HCT116 (cell line): ENCODE data around the gene DDN. TPM values are rescaled to one million over a fixed set of nuclear protein-coding genes. Genes with fewer than 3 reads are reported as not detected.

Source experiments
- ATAC-seq: fragments of 200-7000 bp; cut with Tn5 transposase; 2 replicates; pipeline ENCODE4 v1.9.1; 2020; ENCODE audit warnings: mild to moderate bottlenecking, moderate library complexity
- BruUV-seq: library from RNA; stranded (reverse); fragments of 400-500 nt; replicated peaks from 2 replicates; lab custom pipeline; 2021; lab: Mats Ljungman, UMichigan
- CTCF ChIA-PET: fragments of 300-600 bp; sonication (Branson Sonifier 250); formaldehyde crosslinking; loops from one replicate; lab custom pipeline; 2021; ENCODE audit warnings: antibody characterized with exemption; lab: Charles Lee
- POLR2A ChIA-PET: fragments of 300-600, 350-600 bp; sonication (Branson Sonifier 250); formaldehyde crosslinking; loops from one replicate; lab custom pipeline; 2021; ENCODE audit warnings: antibody characterized with exemption; lab: Charles Lee
- RAD21 ChIA-PET, 2 experiments: fragments of 300-600 bp; sonication (Branson Sonifier 250); formaldehyde crosslinking; loops; one replicate each; lab custom pipeline; 2023; ENCODE audit warnings: low total read pairs in 2 of 2; ENCODE audit not compliant: uncharacterized antibody in 2 of 2, unreplicated experiment in 2 of 2, low non-redundant PET in 1 of 2; lab: Charles Lee
- DNase-seq: peaks from one replicate; pipeline ENCODE4 v3.0.0-alpha.2; 2010; ENCODE audit warnings: low read depth, low spot score
- H2AFZ ChIP-seq: fragments of 200-600 bp; shearing (Covaris generic), sonication (generic); 2 replicates; pipeline ENCODE4 v1.6.1; 2017; ENCODE audit warnings: low read depth, mixed run types, mixed read lengths, antibody characterized with exemption, low read length; ENCODE audit not compliant: poor library complexity, severe bottlenecking
- H3K27ac ChIP-seq: 2 replicates; pipeline ENCODE4 v1.5.1; 2012; ENCODE audit warnings: low read depth, low read length
- H3K27me3 ChIP-seq: fragments of 200-600 bp; sonication (generic); 2 replicates; pipeline ENCODE4 v1.6.1; 2016; ENCODE audit warnings: mixed run types, low read length, mixed read lengths; ENCODE audit not compliant: insufficient read depth
- H3K36me3 ChIP-seq, 2 experiments: fragments of 200-500 bp in 1 of 2; fragments of 200-600 bp in 1 of 2; sonication (Bioruptor generic) in 1 of 2; sonication (generic) in 1 of 2; 2 replicates each; pipeline versions ENCODE4 v1.5.1 to v1.6.1; 2014 to 2016; ENCODE audit warnings: low read length in 2 of 2, inconsistent platforms in 1 of 2, mixed read lengths in 1 of 2, mixed run types in 1 of 2; ENCODE audit not compliant: insufficient read depth in 2 of 2, control insufficient read depth in 1 of 2
- H3K4me1 ChIP-seq, 2 experiments: fragments of 200-600 bp in 1 of 2; sonication (generic) in 1 of 2; 2 replicates each; pipeline versions ENCODE4 v1.5.1 to v1.6.1; 2012 to 2017; ENCODE audit warnings: low read length in 2 of 2, inconsistent platforms in 1 of 2, mild to moderate bottlenecking in 1 of 2, mixed read lengths in 1 of 2, mixed run types in 1 of 2, moderate library complexity in 1 of 2; ENCODE audit not compliant: insufficient read depth in 2 of 2, control insufficient read depth in 1 of 2
- H3K4me2 ChIP-seq: fragments of 200-600 bp; sonication (generic); 2 replicates; pipeline ENCODE4 v1.6.1; 2017; ENCODE audit warnings: mixed run types, low read length, mixed read lengths
- H3K4me3 ChIP-seq, 2 experiments: fragments of 200-600 bp in 1 of 2; sonication (generic) in 1 of 2; replicated peaks in 1 of 2; 2 replicates each; pipeline ENCODE4 v1.5.1; 2011 to 2016; ENCODE audit warnings: low read length in 2 of 2, control low read depth in 1 of 2, low read depth in 1 of 2, mild to moderate bottlenecking in 1 of 2, mixed read lengths in 1 of 2, mixed run types in 1 of 2
- H3K79me2 ChIP-seq: fragments of 200-600 bp; sonication (generic); 2 replicates; pipeline ENCODE4 v1.6.1; 2017; ENCODE audit warnings: mild to moderate bottlenecking, mixed run types, low read length, moderate library complexity, mixed read lengths; ENCODE audit not compliant: insufficient read depth
- H3K9ac ChIP-seq: fragments of 200-600 bp; sonication (generic); 2 replicates; pipeline ENCODE4 v1.6.1; 2016; ENCODE audit warnings: low read length, mixed read lengths
- H3K9me2 ChIP-seq: fragments of 200-600 bp; sonication (generic), shearing (Covaris generic); 2 replicates; pipeline ENCODE4 v1.6.1; 2017; ENCODE audit warnings: mixed run types, mild to moderate bottlenecking, moderate library complexity; ENCODE audit not compliant: insufficient read depth
- H3K9me3 ChIP-seq, 2 experiments: fragments of 200-500 bp in 1 of 2; fragments of 200-600 bp in 1 of 2; sonication (Bioruptor generic) in 1 of 2; sonication (generic) in 1 of 2; 2 replicates each; pipeline ENCODE4 v1.6.1; 2014 to 2017; ENCODE audit warnings: low read length in 2 of 2, mixed read lengths in 2 of 2, inconsistent platforms in 1 of 2, low read depth in 1 of 2, mild to moderate bottlenecking in 1 of 2, mixed run types in 1 of 2, moderate library complexity in 1 of 2; ENCODE audit not compliant: control insufficient read depth in 1 of 2, insufficient read depth in 1 of 2
- H4K20me1 ChIP-seq: fragments of 200-600 bp; sonication (generic), shearing (Covaris generic); 2 replicates; pipeline ENCODE4 v1.6.1; 2017; ENCODE audit warnings: mixed run types, mild to moderate bottlenecking, moderate library complexity; ENCODE audit not compliant: insufficient read depth
- CBX3 ChIP-seq: IDR thresholded peaks from 2 replicates; pipeline ENCODE4 v1.6.1; 2012; ENCODE audit warnings: low read depth
- EGR1 ChIP-seq: IDR thresholded peaks from 2 replicates; pipeline ENCODE4 v1.6.1; 2012; ENCODE audit warnings: low read depth
- ELF1 ChIP-seq: IDR thresholded peaks from 2 replicates; pipeline ENCODE4 v1.6.1; 2012; ENCODE audit warnings: low read depth, borderline replicate concordance
- POLR2A ChIP-seq: IDR thresholded peaks from 2 replicates; pipeline ENCODE4 v1.7.0; 2011; ENCODE audit warnings: borderline replicate concordance; ENCODE audit not compliant: insufficient read depth, insufficient read length; ENCODE audit errors: extremely low read depth
- POLR2AphosphoS5 ChIP-seq: IDR thresholded peaks from 2 replicates; pipeline ENCODE4 v1.6.1; 2011; ENCODE audit warnings: mild to moderate bottlenecking, low read depth, low read length, moderate library complexity
- intact Hi-C: fragments of 100-400 bp; cut with micrococcal nuclease; formaldehyde crosslinking; loops from 2 replicates; pipeline ENCODE4 v1.10.0; 2022
- total RNA-seq: library from RNA; stranded (reverse); gene quantifications from one replicate; pipeline ENCODE4 v1.2.1, GENCODE V29; 2021; ENCODE audit not compliant: unreplicated experiment
- TF ChIP-seq, protein P1 (sequence below): IDR thresholded peaks from 2 replicates; pipeline ENCODE4 v1.6.1; 2012
- TF ChIP-seq, protein P2 (sequence below), 3 experiments: fragments of 200-600 bp in 1 of 3; sonication (generic) in 1 of 3; IDR thresholded peaks in 2 of 3; conservative IDR thresholded peaks in 1 of 3; 2 replicates each; pipeline ENCODE4 v1.5.1; 2012 to 2017; ENCODE audit warnings: low read depth in 2 of 3, low read length in 2 of 3, antibody characterized with exemption in 1 of 3, borderline replicate concordance in 1 of 3, control low read depth in 1 of 3, mild to moderate bottlenecking in 1 of 3, mixed read lengths in 1 of 3, mixed run types in 1 of 3, moderate library complexity in 1 of 3; ENCODE audit not compliant: insufficient read depth in 1 of 3

Gene DDN
- total RNA-seq, 1 experiment from 2014 or later = 8.1 TPM

DNA sequence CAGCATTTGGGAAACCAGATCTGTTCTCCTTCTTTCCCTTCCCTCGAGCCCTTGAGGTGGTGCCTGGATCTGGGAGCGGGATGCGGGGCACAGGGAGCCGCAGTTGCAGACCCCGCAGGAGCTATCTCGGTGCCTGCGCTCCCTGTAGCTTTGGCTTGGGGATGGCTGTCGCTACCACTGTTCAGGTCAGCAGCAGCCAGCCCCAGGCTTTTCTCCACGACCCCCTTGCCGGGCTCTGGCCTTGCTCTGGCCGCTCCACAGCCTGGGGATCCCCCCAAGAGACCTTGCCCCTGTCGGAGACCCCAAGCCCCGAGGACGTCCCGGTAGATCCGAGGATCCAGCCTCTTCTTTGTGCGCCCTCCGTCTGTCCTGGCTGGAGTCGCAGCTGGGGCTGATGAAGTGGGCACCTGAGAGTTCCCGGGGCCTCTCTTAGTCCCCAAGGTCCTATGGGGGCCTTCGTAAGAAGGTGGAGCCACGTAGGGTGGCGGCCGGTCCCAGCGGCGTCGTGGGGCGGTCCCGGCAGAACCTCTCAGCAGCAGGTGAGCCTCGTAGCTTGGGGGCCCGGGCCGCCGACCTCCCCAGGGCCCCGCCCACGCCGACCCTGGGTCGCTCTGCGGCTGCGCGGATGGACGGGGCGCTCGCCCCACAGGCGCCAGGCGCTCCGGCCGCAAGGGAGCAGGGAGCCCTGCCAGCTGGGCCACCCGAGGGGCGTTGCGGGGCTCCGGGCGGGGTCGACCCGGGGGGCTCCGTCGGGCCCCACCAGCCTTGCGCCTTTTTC is 1.3 kb downstream of the DDN start:
- no TSS peak for BruUV-seq
- Histone ChIP-seq H3K9me3 (no peaks in the 10 kb centered on the region), H3K9ac (peak overlapping the region; percentile 74), H3K4me2 (peak overlapping the region; percentile 98), H3K4me1 (peaks cover 14 to 48% of the 10 kb centered on the region in 2 experiments), H3K79me2 (peaks cover 21% of the 10 kb centered on the region; the same call in 1 of the 2 replicates), H3K27me3 (no peaks in the 10 kb centered on the region), H4K20me1 (no peaks in the 10 kb centered on the region), H3K27ac (peak overlapping the region; percentile 84), H3K36me3 (peaks cover 0 to 15% of the 10 kb centered on the region in 2 experiments; a peak in 2 of 4 replicates), H2AFZ (no peak overlapping the region), H3K4me3 (peak overlapping the region; percentile 71 to 79), H3K9me2 (no peaks in the 10 kb centered on the region)
- ATAC-seq (peak; percentile 67), DNase-seq (no peak)
- ChIA-PET RAD21 (no interaction called here), POLR2A (interaction anchor here (1.2 to 2.0 kb wide), 2 partner anchors 10 to 20 kb away, joined by 3 to 7 read pairs; no protein-coding TSS in a partner anchor), CTCF (interaction anchor here (1.2 to 3.0 kb wide), 5 partner anchors 10 to 146 kb away, joined by 4 to 35 read pairs (median 7); partner anchors contain the start of genes DDX23 and PRKAG1)
- intact Hi-C loops = no loop called here
- no peak for TF ChIP-seq CBX3
- no peak for TF ChIP-seq ELF1
- peak; percentile 74 for TF ChIP-seq POLR2AphosphoS5
- TF ChIP-seq, protein P1, sequence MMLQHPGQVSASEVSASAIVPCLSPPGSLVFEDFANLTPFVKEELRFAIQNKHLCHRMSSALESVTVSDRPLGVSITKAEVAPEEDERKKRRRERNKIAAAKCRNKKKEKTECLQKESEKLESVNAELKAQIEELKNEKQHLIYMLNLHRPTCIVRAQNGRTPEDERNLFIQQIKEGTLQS = no peak
- TF ChIP-seq, protein P2, sequence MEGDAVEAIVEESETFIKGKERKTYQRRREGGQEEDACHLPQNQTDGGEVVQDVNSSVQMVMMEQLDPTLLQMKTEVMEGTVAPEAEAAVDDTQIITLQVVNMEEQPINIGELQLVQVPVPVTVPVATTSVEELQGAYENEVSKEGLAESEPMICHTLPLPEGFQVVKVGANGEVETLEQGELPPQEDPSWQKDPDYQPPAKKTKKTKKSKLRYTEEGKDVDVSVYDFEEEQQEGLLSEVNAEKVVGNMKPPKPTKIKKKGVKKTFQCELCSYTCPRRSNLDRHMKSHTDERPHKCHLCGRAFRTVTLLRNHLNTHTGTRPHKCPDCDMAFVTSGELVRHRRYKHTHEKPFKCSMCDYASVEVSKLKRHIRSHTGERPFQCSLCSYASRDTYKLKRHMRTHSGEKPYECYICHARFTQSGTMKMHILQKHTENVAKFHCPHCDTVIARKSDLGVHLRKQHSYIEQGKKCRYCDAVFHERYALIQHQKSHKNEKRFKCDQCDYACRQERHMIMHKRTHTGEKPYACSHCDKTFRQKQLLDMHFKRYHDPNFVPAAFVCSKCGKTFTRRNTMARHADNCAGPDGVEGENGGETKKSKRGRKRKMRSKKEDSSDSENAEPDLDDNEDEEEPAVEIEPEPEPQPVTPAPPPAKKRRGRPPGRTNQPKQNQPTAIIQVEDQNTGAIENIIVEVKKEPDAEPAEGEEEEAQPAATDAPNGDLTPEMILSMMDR (IDR thresholded peaks at IDR 0.05 in 2 of 3, conservative IDR thresholded peaks at IDR 0.05 in 1 of 3; ENCODE audit: borderline replicate concordance in 1 of 3, insufficient read depth in 1 of 3, low read depth in 2 of 3, low read length in 2 of 3) = 0 out of 6 replicates have a peak, but pooled peaks of 1 of the 3 experiments have one; percentile 1
- TF ChIP-seq POLR2A = no peak
- peak; percentile 82 for TF ChIP-seq EGR1
